ENCODE measurements around the gene ISL2. TPM values are rescaled to one million over a fixed set of nuclear protein-coding genes. Genes with fewer than 3 reads are reported as not detected.
"Not testable (repeated sequence)": the region's sequence is repeated elsewhere in the genome, so short reads cannot be mapped to it uniquely, and the experiment has no call there.

Gene ISL2
- polyA plus RNA-seq, 1 donor (not counting 4 experiments of a cell fraction or from before 2014, with no cell fraction given): not detected

- DNase-seq (ENCODE audit: low read depth, low spot score) (no peak), FAIRE-seq (no peak)
- no peak overlapping the region for H3K27ac ChIP-seq (ENCODE audit: control insufficient read depth, insufficient read depth, low read length)
- H3K4me2 ChIP-seq (ENCODE audit: control insufficient read depth, extremely low read depth, insufficient read depth, low read depth, low read length): no peak overlapping the region
- no peaks in the 10 kb centered on the region for H4K20me1 ChIP-seq (ENCODE audit: control insufficient read depth, extremely low read depth, insufficient read depth, low read length)
- no peaks in the 10 kb centered on the region for H3K4me1 ChIP-seq (ENCODE audit: control insufficient read depth, extremely low read depth, insufficient read depth, low read length)
- peaks cover 50% of the 10 kb centered on the region for H3K79me2 ChIP-seq (ENCODE audit: control insufficient read depth, insufficient read depth, low read length)
- H2AFZ ChIP-seq (ENCODE audit: control insufficient read depth, low read length): no peak overlapping the region
- peaks cover 0 to 3% of the 10 kb centered on the region in 2 experiments for H3K36me3 ChIP-seq (ENCODE audit: control insufficient read depth in 2 of 2, extremely low read depth in 1 of 2, insufficient read depth in 2 of 2, low read length in 2 of 2)
- no peaks in the 10 kb centered on the region for H3K9me3 ChIP-seq (ENCODE audit: control insufficient read depth, low read depth, low read length)
- no peaks in the 10 kb centered on the region for H3K9me1 ChIP-seq (ENCODE audit: control insufficient read depth, extremely low read depth, insufficient read depth, low read length)
- no peaks in the 10 kb centered on the region for H3K27me3 ChIP-seq (ENCODE audit: control insufficient read depth, extremely low read depth, insufficient read depth, low read length)
- dilution Hi-C loops (cut with MboI; ENCODE audit: extremely low pct_ligation_motif_present, low sequenced_read_pairs): no loop called here
- H3K4me3 ChIP-seq (ENCODE audit: control insufficient read depth in 2 of 3, extremely low read depth in 1 of 3, insufficient read depth in 2 of 3, low read depth in 1 of 3, low read length in 3 of 3): no peak overlapping the region
- H3K9ac ChIP-seq (ENCODE audit: control insufficient read depth, extremely low read depth, insufficient read depth, low read length): no peak overlapping the region
- TF ChIP-seq EZH2 (IDR thresholded peaks at IDR 0.05; ENCODE audit: low read length) (no peak), CTCF (optimal IDR thresholded peaks at IDR 0.05 in 1 of 3, IDR thresholded peaks at IDR 0.05 in 1 of 3, conservative IDR thresholded peaks at IDR 0.05 in 1 of 3; ENCODE audit: extremely low read depth in 1 of 3, insufficient read depth in 2 of 3, low read length in 3 of 3) (no peak)
Observed at GRCh38 chr15:76293361-76293760, 43.2 kb upstream of the ISL2 start.

GRCh38 chr15:76294463-76294862 is 42.1 kb upstream of the ISL2 start:
- H3K9ac ChIP-seq (ENCODE audit: control insufficient read depth, extremely low read depth, insufficient read depth, low read length); H3K4me3 ChIP-seq (ENCODE audit: control insufficient read depth in 2 of 3, extremely low read depth in 1 of 3, insufficient read depth in 2 of 3, low read depth in 1 of 3, low read length in 3 of 3); H3K27ac ChIP-seq (ENCODE audit: control insufficient read depth, insufficient read depth, low read length); DNase-seq (ENCODE audit: low read depth, low spot score); H3K4me2 ChIP-seq (ENCODE audit: control insufficient read depth, extremely low read depth, insufficient read depth, low read depth, low read length); H3K4me1 ChIP-seq (ENCODE audit: control insufficient read depth, extremely low read depth, insufficient read depth, low read length); FAIRE-seq; dilution Hi-C loops (cut with MboI; ENCODE audit: extremely low pct_ligation_motif_present, low sequenced_read_pairs); H3K9me1 ChIP-seq (ENCODE audit: control insufficient read depth, extremely low read depth, insufficient read depth, low read length); H2AFZ ChIP-seq (ENCODE audit: control insufficient read depth, low read length); H3K36me3 ChIP-seq (ENCODE audit: control insufficient read depth in 2 of 2, extremely low read depth in 1 of 2, insufficient read depth in 2 of 2, low read length in 2 of 2); H3K9me3 ChIP-seq (ENCODE audit: control insufficient read depth, low read depth, low read length); H3K27me3 ChIP-seq (ENCODE audit: control insufficient read depth, extremely low read depth, insufficient read depth, low read length); H4K20me1 ChIP-seq (ENCODE audit: control insufficient read depth, extremely low read depth, insufficient read depth, low read length): not testable (repeated sequence)
- H3K79me2 ChIP-seq (ENCODE audit: control insufficient read depth, insufficient read depth, low read length): peaks cover 57% of the 10 kb centered on the region

GRCh38 chr15:76296849-76297248 is 39.7 kb upstream of the ISL2 start:
- H3K4me3 ChIP-seq (ENCODE audit: control insufficient read depth in 2 of 3, extremely low read depth in 1 of 3, insufficient read depth in 2 of 3, low read depth in 1 of 3, low read length in 3 of 3): no peak overlapping the region
- no peak overlapping the region for H3K9ac ChIP-seq (ENCODE audit: control insufficient read depth, extremely low read depth, insufficient read depth, low read length)
- H3K9me3 ChIP-seq (ENCODE audit: control insufficient read depth, low read depth, low read length): no peaks in the 10 kb centered on the region
- H3K4me1 ChIP-seq (ENCODE audit: control insufficient read depth, extremely low read depth, insufficient read depth, low read length): no peaks in the 10 kb centered on the region
- peaks cover 72% of the 10 kb centered on the region for H3K79me2 ChIP-seq (ENCODE audit: control insufficient read depth, insufficient read depth, low read length)
- TF ChIP-seq CTCF (optimal IDR thresholded peaks at IDR 0.05 in 1 of 3, IDR thresholded peaks at IDR 0.05 in 1 of 3, conservative IDR thresholded peaks at IDR 0.05 in 1 of 3; ENCODE audit: extremely low read depth in 1 of 3, insufficient read depth in 2 of 3, low read length in 3 of 3) (no peak), EZH2 (IDR thresholded peaks at IDR 0.05; ENCODE audit: low read length) (no peak)
- no peaks in the 10 kb centered on the region for H3K27me3 ChIP-seq (ENCODE audit: control insufficient read depth, extremely low read depth, insufficient read depth, low read length)
- FAIRE-seq: no peak
- no peak overlapping the region for H3K4me2 ChIP-seq (ENCODE audit: control insufficient read depth, extremely low read depth, insufficient read depth, low read depth, low read length)
- no peak overlapping the region for H3K27ac ChIP-seq (ENCODE audit: control insufficient read depth, insufficient read depth, low read length)
- DNase-seq (ENCODE audit: low read depth, low spot score): no peak
- no peak overlapping the region for H2AFZ ChIP-seq (ENCODE audit: control insufficient read depth, low read length)
- dilution Hi-C loops (cut with MboI; ENCODE audit: extremely low pct_ligation_motif_present, low sequenced_read_pairs): no loop called here
- no peaks in the 10 kb centered on the region for H3K36me3 ChIP-seq (ENCODE audit: control insufficient read depth in 2 of 2, extremely low read depth in 1 of 2, insufficient read depth in 2 of 2, low read length in 2 of 2)
- no peaks in the 10 kb centered on the region for H4K20me1 ChIP-seq (ENCODE audit: control insufficient read depth, extremely low read depth, insufficient read depth, low read length)
- no peaks in the 10 kb centered on the region for H3K9me1 ChIP-seq (ENCODE audit: control insufficient read depth, extremely low read depth, insufficient read depth, low read length)

GRCh38 chr15:76297951-76298350 is 38.6 kb upstream of the ISL2 start:
- FAIRE-seq; H3K4me3 ChIP-seq (ENCODE audit: control insufficient read depth in 2 of 3, extremely low read depth in 1 of 3, insufficient read depth in 2 of 3, low read depth in 1 of 3, low read length in 3 of 3); H3K36me3 ChIP-seq (ENCODE audit: control insufficient read depth in 2 of 2, extremely low read depth in 1 of 2, insufficient read depth in 2 of 2, low read length in 2 of 2); DNase-seq (ENCODE audit: low read depth, low spot score); H2AFZ ChIP-seq (ENCODE audit: control insufficient read depth, low read length); H4K20me1 ChIP-seq (ENCODE audit: control insufficient read depth, extremely low read depth, insufficient read depth, low read length); H3K4me1 ChIP-seq (ENCODE audit: control insufficient read depth, extremely low read depth, insufficient read depth, low read length); H3K9me3 ChIP-seq (ENCODE audit: control insufficient read depth, low read depth, low read length); H3K27me3 ChIP-seq (ENCODE audit: control insufficient read depth, extremely low read depth, insufficient read depth, low read length); H3K9me1 ChIP-seq (ENCODE audit: control insufficient read depth, extremely low read depth, insufficient read depth, low read length); H3K9ac ChIP-seq (ENCODE audit: control insufficient read depth, extremely low read depth, insufficient read depth, low read length); H3K4me2 ChIP-seq (ENCODE audit: control insufficient read depth, extremely low read depth, insufficient read depth, low read depth, low read length); dilution Hi-C loops (cut with MboI; ENCODE audit: extremely low pct_ligation_motif_present, low sequenced_read_pairs); H3K27ac ChIP-seq (ENCODE audit: control insufficient read depth, insufficient read depth, low read length): not testable (repeated sequence)
- peaks cover 77% of the 10 kb centered on the region for H3K79me2 ChIP-seq (ENCODE audit: control insufficient read depth, insufficient read depth, low read length)

All from keratinocyte (primary cell).